Epithelial cell of proximal tubule (primary cell): ENCODE data around the gene NBEA. TPM values are rescaled to one million over a fixed set of nuclear protein-coding genes. Genes with fewer than 3 reads are reported as not detected.

ENCODE experiments used
- DNase-seq: peaks from one replicate; pipeline ENCODE4 v3.0.0-alpha.2; 2011; ENCODE audit warnings: low read depth
- H3K4me3 ChIP-seq: 2 replicates; pipeline ENCODE4 v1.5.1; 2011; ENCODE audit warnings: low read depth, mild to moderate bottlenecking, low read length
- CTCF ChIP-seq: conservative IDR thresholded peaks from 2 replicates; pipeline ENCODE4 v1.5.1; 2012; ENCODE audit warnings: low read depth, mild to moderate bottlenecking, low read length
- total RNA-seq: library from RNA; depleted of rRNA; stranded (reverse); fragments of >200 nt; gene quantifications from 2 replicates; pipeline ENCODE4 v1.2.3, GENCODE V29; 2015

NBEA gene
- total RNA-seq, 1 donor from 2014 or later, result 2.7 TPM

GRCh38 chr13:35481777-35482176, 539.7 kb downstream of the NBEA start:
- TF ChIP-seq CTCF, result no peak

GRCh38 chr13:35482527-35482926, 540.5 kb downstream of the NBEA start:
- no peak for TF ChIP-seq CTCF
- H3K4me3 ChIP-seq, result no peak overlapping the region
- DNase-seq, result no peak

More at GRCh38 chr13:35481777-35482176, 539.7 kb downstream of the NBEA start:
- DNase-seq, result no peak
- H3K4me3 ChIP-seq, result no peak overlapping the region

GRCh38 chr13:35483761-35484160, 541.7 kb downstream of the NBEA start:
- no peak overlapping the region for H3K4me3 ChIP-seq
- no peak for TF ChIP-seq CTCF
- no peak for DNase-seq

- TF ChIP-seq CTCF, result no peak
- DNase-seq, result no peak
- no peak overlapping the region for H3K4me3 ChIP-seq
These were observed 542.3 kb downstream of the NBEA start for GRCh38 chr13:35484384-35484783.

- no peak for DNase-seq
- no peak overlapping the region for H3K4me3 ChIP-seq
- no peak for TF ChIP-seq CTCF
These were observed 543.4 kb downstream of the NBEA start for GRCh38 chr13:35485424-35485823.

- no peak overlapping the region for H3K4me3 ChIP-seq
- DNase-seq, result no peak
- TF ChIP-seq CTCF, result no peak
These were observed 547.0 kb downstream of the NBEA start for GRCh38 chr13:35489050-35489449.

GRCh38 chr13:35496006-35496405, 553.9 kb downstream of the NBEA start:
- no peak overlapping the region for H3K4me3 ChIP-seq
- TF ChIP-seq CTCF, result no peak
- DNase-seq, result no peak
